GM19397 (cell line): ENCODE results near the gene HOGA1.
"Not testable (repeated sequence)": the region's sequence is repeated elsewhere in the genome, so short reads cannot be mapped to it uniquely, and the experiment has no call there.

Experiments used
- ATAC-seq: cut with Tn5 transposase; IDR thresholded peaks from one replicate; pipeline ENCODE4 v1.9.1; 2021; ENCODE audit warnings: mild to moderate bottlenecking, moderate library complexity; ENCODE audit not compliant: unreplicated experiment

HOGA1 gene

DNA sequence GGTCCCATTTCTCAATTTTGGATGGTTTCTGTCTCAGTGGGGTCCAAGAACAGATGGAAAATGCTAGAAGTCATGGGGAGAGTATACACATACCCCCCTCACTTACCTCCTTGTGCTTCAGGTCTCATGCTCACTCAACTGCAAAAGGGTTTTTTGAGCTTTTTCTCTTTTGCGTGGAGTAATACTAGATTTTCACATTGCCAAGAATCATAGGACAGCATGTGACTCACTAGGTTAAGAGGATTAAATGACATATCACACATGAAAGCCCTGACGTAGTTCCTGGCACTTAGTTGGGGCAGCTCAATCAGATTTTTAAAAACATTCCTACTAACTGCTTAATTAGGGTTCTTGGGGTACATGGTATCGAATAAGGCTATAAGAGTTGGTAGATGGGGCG lies 60.7 kb downstream of the HOGA1 start:
- ATAC-seq: no peak

DNA sequence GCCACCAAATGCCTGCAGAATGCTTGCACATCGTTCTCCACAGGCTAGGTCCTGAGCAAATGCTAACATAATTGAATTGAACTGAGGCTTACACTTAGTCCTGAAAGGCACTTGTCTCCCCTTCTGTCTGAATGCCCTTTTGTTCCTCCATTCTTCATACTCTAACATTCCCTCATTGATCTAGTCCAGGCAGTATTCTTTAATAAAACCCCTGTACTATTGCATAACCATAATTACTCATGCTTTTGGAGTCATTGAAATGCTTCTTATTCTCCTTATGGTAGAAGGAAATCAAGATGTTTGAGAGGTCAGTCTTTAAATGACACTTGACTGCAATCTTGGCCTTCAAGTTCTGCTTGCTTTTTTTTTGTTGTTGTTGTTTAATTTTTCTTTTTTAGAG lies 63.4 kb downstream of the HOGA1 start:
- no peak for ATAC-seq

DNA sequence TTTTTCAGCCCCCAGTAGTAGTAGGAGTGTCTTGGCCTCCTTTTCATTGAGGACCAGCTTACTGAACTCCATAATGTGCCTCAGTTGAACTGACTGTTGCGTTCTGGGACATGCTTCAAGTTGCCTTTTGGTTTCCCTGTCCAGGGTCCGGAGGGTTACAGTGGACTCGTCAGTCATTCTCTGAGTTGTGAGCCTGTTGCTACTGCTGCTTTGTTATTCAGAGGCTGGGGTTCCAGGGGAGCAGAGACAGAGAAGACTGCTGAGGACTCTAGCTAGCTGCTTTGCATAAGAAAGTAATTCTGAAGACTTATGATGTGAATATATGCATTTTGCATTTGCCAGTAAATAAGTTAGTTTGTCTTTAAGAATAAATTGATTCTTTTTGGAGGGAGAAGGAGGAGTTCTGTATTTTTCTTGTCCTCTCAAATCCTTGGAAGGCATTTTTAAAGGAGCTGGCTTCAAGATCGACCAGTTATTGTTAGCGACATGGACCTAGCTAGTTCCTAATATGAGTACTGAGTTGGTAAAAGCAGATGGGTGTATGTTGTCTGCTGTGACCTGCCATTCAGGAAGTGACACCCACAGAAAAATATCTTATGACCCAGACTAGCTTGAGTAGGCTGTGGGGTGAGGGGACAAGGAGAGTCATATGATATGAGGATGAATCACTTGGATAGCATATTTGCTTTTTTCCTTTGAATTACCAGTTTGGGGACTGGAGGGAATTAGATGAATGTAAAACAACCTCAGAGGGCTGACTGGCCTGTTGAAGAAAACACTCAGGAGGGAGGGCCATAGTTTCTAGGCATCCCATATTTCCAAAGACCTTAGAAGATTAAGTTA lies 64.6 kb downstream of the HOGA1 start:
- peak; percentile 73 for ATAC-seq

DNA sequence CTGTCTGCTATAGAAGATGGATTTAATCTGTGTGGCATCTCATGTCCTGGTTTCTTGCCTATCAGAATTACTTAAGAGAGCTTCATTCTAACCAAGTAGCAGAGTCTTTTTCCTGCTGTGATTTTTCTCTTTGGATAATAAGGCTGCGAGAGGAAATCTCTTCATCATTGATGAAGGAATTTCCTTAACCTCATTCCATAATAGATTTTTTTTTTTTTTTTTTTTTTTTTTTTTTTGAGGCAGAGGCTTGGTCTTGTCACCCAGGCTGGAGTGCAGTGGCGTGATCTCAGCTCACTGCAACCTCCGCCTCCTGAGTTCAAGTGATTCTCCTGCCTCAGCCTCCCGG lies 65.2 kb downstream of the HOGA1 start:
- not testable (repeated sequence) for ATAC-seq

DNA sequence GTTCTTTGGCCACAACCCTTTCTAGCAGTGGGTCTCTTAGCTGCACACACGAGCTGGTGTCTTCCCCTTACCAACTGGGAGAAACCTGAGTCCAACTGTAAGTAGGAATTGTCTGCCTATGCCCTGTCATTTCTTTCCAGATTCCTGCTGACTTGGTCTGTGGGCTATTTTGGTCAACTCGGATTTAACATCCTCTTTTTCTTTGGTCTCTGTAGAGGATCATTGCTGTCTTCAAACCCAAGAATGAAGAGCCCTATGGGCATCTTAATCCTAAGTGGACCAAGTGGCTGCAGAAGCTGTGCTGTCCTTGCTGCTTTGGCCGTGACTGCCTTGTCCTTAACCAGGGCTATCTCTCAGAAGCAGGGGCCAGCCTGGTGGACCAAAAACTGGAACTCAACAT lies 66.5 kb downstream of the HOGA1 start:
- no peak for ATAC-seq

DNA sequence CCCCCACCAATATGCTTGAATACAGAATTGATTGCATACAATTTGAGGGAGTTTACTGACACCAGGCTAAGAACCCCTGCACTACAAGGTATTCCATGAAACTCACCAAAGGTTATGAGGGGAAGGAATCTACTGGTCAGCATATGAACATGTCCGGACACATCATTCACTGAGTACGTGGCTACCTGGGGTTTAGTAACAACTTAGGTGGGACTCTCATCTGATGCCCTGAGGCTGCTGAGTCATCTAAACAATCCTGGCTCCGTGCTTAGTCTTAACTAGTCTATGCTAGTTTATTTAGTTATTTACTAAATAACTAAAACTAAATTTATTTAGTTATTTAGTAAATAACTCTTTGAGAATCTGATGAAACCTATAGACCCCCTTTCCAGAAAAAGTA lies 67.6 kb downstream of the HOGA1 start:
- no peak for ATAC-seq

DNA sequence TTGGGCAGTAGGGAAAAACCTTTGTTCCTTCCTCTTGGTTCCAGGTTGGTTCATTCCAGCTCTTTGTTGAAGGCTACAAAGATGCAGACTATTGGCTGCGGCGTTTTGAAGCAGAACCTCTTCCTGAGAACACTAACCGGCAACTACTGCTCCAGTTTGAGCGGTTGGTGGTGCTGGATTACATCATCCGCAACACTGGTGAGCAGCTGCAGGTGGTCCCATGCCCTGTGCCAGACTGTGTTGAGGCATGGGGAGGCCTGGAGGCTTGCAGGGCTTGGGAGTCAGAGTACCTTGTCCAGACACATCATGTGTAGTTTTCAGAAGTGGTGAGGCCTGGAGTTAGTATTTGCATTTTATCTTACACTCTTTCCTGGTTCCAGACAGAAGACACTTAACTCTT lies 72.6 kb downstream of the HOGA1 start:
- ATAC-seq: no peak

DNA sequence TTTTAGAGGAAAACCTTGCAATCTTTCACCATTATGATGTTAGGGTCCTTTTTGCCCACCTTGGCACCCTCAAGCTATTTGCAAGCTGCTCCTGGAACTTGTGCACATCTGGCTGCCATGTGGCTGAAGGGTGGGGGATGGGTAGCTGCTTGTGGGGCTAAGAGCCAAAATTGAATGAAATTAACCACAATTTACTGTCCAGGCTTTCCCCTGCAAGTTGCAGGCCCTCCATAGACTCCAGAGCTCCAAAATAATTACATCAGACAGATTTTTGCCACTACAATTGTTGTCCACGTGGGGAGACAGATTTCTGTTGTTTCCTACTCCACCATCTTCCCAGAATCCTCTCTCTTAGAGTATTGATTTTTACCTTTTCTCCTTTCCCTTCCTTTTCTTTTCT lies 75.4 kb downstream of the HOGA1 start:
- no peak for ATAC-seq
